GM18861 (cell line): Measurements from ENCODE around the gene ZMYND19.
"Not testable (repeated sequence)": the region's sequence is repeated elsewhere in the genome, so short reads cannot be mapped to it uniquely, and the experiment has no call there.

Experiments
- ATAC-seq: cut with Tn5 transposase; IDR thresholded peaks from one replicate; pipeline ENCODE4 v1.9.1; 2021; ENCODE audit not compliant: unreplicated experiment

Gene ZMYND19

DNA sequence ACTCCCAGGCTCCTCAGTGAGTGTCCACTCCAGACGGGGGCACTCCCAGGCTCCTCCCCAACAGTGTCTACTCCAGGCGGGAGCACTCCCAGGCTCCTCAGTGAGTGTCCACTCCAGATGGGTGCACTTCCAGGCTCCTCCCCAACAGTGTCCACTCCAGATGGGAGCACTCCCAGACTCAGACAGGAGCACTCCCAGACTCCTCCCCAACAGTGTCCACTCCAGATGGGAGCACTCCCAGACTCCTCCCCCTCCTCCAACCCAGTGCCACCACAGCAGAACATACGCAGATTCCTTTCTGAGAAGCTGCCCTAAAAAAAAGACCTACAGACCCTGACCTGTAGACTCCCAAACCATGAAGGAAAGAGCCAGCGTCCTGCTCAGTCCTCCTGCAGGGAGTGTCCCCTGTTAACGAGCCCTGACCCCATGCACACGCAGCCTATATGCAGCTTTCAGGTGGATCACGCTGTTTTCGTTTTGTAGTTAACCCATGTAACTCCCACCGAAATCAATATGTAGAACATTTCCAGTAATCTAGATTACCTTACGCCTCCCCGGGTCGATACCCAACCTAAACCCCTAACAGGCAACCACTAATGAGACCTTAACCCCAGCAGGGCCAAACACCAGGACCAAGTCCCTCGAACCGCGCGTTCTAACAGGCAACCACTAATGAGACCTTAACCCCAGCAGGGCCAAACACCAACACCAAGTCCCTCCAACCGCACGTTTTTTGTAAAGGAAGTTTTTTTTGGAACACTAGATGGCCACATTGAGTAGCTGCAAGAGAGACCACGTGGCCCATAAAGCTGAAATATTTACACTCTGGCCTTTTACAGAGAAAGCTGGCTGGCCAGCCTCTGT, 55.8 kb downstream of the ZMYND19 start:
- ATAC-seq: no peak

DNA sequence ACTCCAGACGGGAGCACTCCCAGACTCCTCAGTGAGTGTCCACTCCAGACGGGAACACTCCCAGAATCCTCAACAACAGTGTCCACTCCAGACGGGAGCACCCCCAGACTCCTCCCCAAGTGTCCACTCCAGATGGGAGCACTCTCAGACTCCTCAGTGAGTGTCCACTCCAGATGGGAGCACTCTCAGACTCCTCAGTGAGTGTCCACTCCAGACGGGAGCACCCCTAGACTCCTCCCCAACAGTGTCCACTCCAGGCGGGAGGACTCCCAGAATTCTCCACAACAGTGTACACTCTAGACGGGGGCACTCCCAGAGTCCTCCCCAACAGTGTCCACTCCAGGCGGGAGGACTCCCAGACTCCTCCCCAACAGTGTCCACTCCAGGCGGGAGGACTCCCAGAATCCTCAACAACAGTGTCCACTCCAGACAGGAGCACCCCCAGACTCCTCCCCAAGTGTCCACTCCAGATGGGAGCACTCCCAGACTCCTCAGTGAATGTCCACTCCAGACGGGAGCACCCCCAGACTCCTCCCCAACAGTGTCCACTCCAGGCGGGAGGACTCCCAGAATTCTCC, 57.3 kb downstream of the ZMYND19 start:
- ATAC-seq: not testable (repeated sequence)
